Measurements from ENCODE around the gene PAGE2. TPM values are rescaled to one million over a fixed set of nuclear protein-coding genes. Genes with fewer than 3 reads are reported as not detected.

The PAGE2 gene
- total RNA-seq, 1 donor from 2014 or later = not detected

- DNase-seq (ENCODE audit: extremely low spot score in 2 of 2) = no peak
- Histone ChIP-seq H3K36me3 (no peaks in the 10 kb centered on the region), H3K4me3 (no peak overlapping the region), H3K4me1 (no peaks in the 10 kb centered on the region), H3K9me3 (no peaks in the 10 kb centered on the region), H3K27me3 (no peaks in the 10 kb centered on the region), H3K27ac (no peak overlapping the region)
- TF ChIP-seq CTCF (IDR thresholded peaks at IDR 0.05) (no peak), POLR2AphosphoS5 (IDR thresholded peaks at IDR 0.05; ENCODE audit: insufficient read depth in 1 of 2, low read depth in 1 of 2) (no peak), POLR2A (IDR thresholded peaks at IDR 0.05) (no peak)
- intact Hi-C loops (cut with DNase I) = no loop called here
Measured at GRCh38 chrX:55099162-55099561, 10.3 kb downstream of the PAGE2 start.

GRCh38 chrX:55102754-55103153 is 13.9 kb downstream of the PAGE2 start:
- Histone ChIP-seq H3K4me3 (no peak overlapping the region), H3K9me3 (no peaks in the 10 kb centered on the region), H3K27ac (no peak overlapping the region), H3K36me3 (no peaks in the 10 kb centered on the region), H3K27me3 (no peaks in the 10 kb centered on the region), H3K4me1 (no peaks in the 10 kb centered on the region)
- intact Hi-C loops (cut with DNase I) = no loop called here
- TF ChIP-seq POLR2A (IDR thresholded peaks at IDR 0.05) (no peak), POLR2AphosphoS5 (IDR thresholded peaks at IDR 0.05; ENCODE audit: insufficient read depth in 1 of 2, low read depth in 1 of 2) (no peak), CTCF (IDR thresholded peaks at IDR 0.05) (no peak)
- DNase-seq (ENCODE audit: extremely low spot score in 2 of 2) = no peak

- TF ChIP-seq POLR2AphosphoS5 (IDR thresholded peaks at IDR 0.05; ENCODE audit: insufficient read depth in 1 of 2, low read depth in 1 of 2) (no peak), POLR2A (IDR thresholded peaks at IDR 0.05) (no peak), CTCF (IDR thresholded peaks at IDR 0.05) (no peak)
- Histone ChIP-seq H3K4me3 (no peak overlapping the region), H3K9me3 (no peaks in the 10 kb centered on the region), H3K4me1 (no peaks in the 10 kb centered on the region), H3K36me3 (no peaks in the 10 kb centered on the region), H3K27ac (no peak overlapping the region), H3K27me3 (no peaks in the 10 kb centered on the region)
- no peak for DNase-seq (ENCODE audit: extremely low spot score in 2 of 2)
- intact Hi-C loops (cut with DNase I) = no loop called here
Measured at GRCh38 chrX:55107262-55107661, 18.4 kb downstream of the PAGE2 start.

- H3K4me1 ChIP-seq = no peaks in the 10 kb centered on the region
- no peak for DNase-seq (ENCODE audit: extremely low spot score in 2 of 2)
- no peak for TF ChIP-seq POLR2AphosphoS5 (IDR thresholded peaks at IDR 0.05; ENCODE audit: insufficient read depth in 1 of 2, low read depth in 1 of 2)
- no peak for TF ChIP-seq POLR2A (IDR thresholded peaks at IDR 0.05)
- TF ChIP-seq CTCF (IDR thresholded peaks at IDR 0.05) = no peak
Measured at GRCh38 chrX:55107911-55108310, 19.1 kb downstream of the PAGE2 start.

GRCh38 chrX:55109306-55109705 is 20.5 kb downstream of the PAGE2 start:
- intact Hi-C loops (cut with DNase I) = no loop called here
- H3K9me3 ChIP-seq = no peaks in the 10 kb centered on the region
- no peak for TF ChIP-seq POLR2AphosphoS5 (IDR thresholded peaks at IDR 0.05; ENCODE audit: insufficient read depth in 1 of 2, low read depth in 1 of 2)
- no peak for TF ChIP-seq POLR2A (IDR thresholded peaks at IDR 0.05)
- no peak for TF ChIP-seq CTCF (IDR thresholded peaks at IDR 0.05)

More at GRCh38 chrX:55107911-55108310, 19.1 kb downstream of the PAGE2 start:
- Histone ChIP-seq H3K36me3 (no peaks in the 10 kb centered on the region), H3K9me3 (no peaks in the 10 kb centered on the region), H3K27ac (no peak overlapping the region), H3K4me3 (no peak overlapping the region), H3K27me3 (no peaks in the 10 kb centered on the region)
- intact Hi-C loops (cut with DNase I) = no loop called here

More at GRCh38 chrX:55109306-55109705, 20.5 kb downstream of the PAGE2 start:
- no peaks in the 10 kb centered on the region for H3K27me3 ChIP-seq
- H3K36me3 ChIP-seq = no peaks in the 10 kb centered on the region
- no peak for DNase-seq (ENCODE audit: extremely low spot score in 2 of 2)
- H3K27ac ChIP-seq = no peak overlapping the region
- no peak overlapping the region for H3K4me3 ChIP-seq
- no peaks in the 10 kb centered on the region for H3K4me1 ChIP-seq

All from vagina (tissue), 2 donors.